Activated naive CD8-positive, alpha-beta T cell treated with anti-CD3 and anti-CD28 coated beads, Interleukin-2, amount 50 U/mL, for 24 hours (primary cell): ENCODE results near the gene GSTM5.
"Not testable (repeated sequence)": the region's sequence is repeated elsewhere in the genome, so short reads cannot be mapped to it uniquely, and the experiment has no call there.

Experiments used
- ATAC-seq: fragments of 150-1000 bp; cut with Tn5 transposase; one replicate; pipeline ENCODE4 v1.10.0; 2021
- DNase-seq: peaks from one replicate; pipeline ENCODE4 v3.0.0; 2021
- H3K27ac Mint-ChIP-seq: one replicate; pipeline ENCODE4 v1.8.0; 2021; ENCODE audit warnings: mild to moderate bottlenecking, mixed read lengths
- H3K27me3 Mint-ChIP-seq: one replicate; pipeline ENCODE4 v1.8.0; 2021; ENCODE audit warnings: mixed read lengths
- H3K36me3 Mint-ChIP-seq: one replicate; pipeline ENCODE4 v1.8.0; 2021; ENCODE audit warnings: low read depth, mixed read lengths
- H3K4me1 Mint-ChIP-seq: one replicate; pipeline ENCODE4 v1.8.0; 2021; ENCODE audit warnings: mixed read lengths
- H3K4me3 Mint-ChIP-seq: one replicate; pipeline ENCODE4 v1.8.0; 2021; ENCODE audit warnings: mild to moderate bottlenecking, moderate library complexity, mixed read lengths
- H3K9me3 Mint-ChIP-seq: one replicate; pipeline ENCODE4 v1.8.0; 2021; ENCODE audit warnings: mixed read lengths

Gene GSTM5

GRCh38 chr1:109711593-109712320 is at the start of gene GSTM5:
GSTM5 (plus strand) TSS chr1:109712251; CDS start chr1:109712313, 62 bp downstream.
- H3K27me3 Mint-ChIP-seq, result peaks cover 19% of the 10 kb centered on the region
- peak; percentile 57 for ATAC-seq
- H3K27ac Mint-ChIP-seq, result peak within 1 kb of the TSS; percentile 65
- H3K9me3 Mint-ChIP-seq, result peaks cover 13% of the 10 kb centered on the region
- not testable (repeated sequence) for H3K4me1 Mint-ChIP-seq, DNase-seq, H3K36me3 Mint-ChIP-seq
- H3K4me3 Mint-ChIP-seq, result peak within 1 kb of the TSS; percentile 63

GRCh38 chr1:109664671-109665070 is 47.4 kb upstream of the GSTM5 start:
- H3K4me1 Mint-ChIP-seq, result peaks cover 16% of the 10 kb centered on the region
- no peak overlapping the region for H3K4me3 Mint-ChIP-seq
- H3K27me3 Mint-ChIP-seq, result no peaks in the 10 kb centered on the region
- ATAC-seq, result no peak
- no peak for DNase-seq
- no peaks in the 10 kb centered on the region for H3K36me3 Mint-ChIP-seq
- no peaks in the 10 kb centered on the region for H3K9me3 Mint-ChIP-seq
- no peak overlapping the region for H3K27ac Mint-ChIP-seq

GRCh38 chr1:109667452-109668122 is 44.5 kb upstream of the GSTM5 start, which contains the start of gene GSTM2:
GSTM2 (plus strand) TSS chr1:109668057; CDS start chr1:109668116, 59 bp downstream.
- Mint-ChIP-seq H3K4me1 (peaks cover 21% of the 10 kb centered on the region), H3K9me3 (no peaks in the 10 kb centered on the region), H3K27me3 (no peaks in the 10 kb centered on the region), H3K36me3 (no peaks in the 10 kb centered on the region), H3K4me3 (peak within 1 kb of the TSS; percentile 67), H3K27ac (no peak within 1 kb of the TSS)
- DNase-seq (peak; percentile 85), ATAC-seq (peak; percentile 99)

- Mint-ChIP-seq H3K4me3 (peak overlapping the region; percentile 67), H3K27me3 (no peaks in the 10 kb centered on the region), H3K4me1 (peaks cover 21% of the 10 kb centered on the region), H3K36me3 (no peaks in the 10 kb centered on the region), H3K9me3 (no peaks in the 10 kb centered on the region), H3K27ac (no peak overlapping the region)
- no peak for ATAC-seq
- no peak for DNase-seq
These were observed 43.8 kb upstream of the GSTM5 start for GRCh38 chr1:109668123-109668775.

GRCh38 chr1:109669246-109669948 is 42.7 kb upstream of the GSTM5 start:
- no peaks in the 10 kb centered on the region for H3K27me3 Mint-ChIP-seq
- ATAC-seq, result no peak
- H3K36me3 Mint-ChIP-seq, result no peaks in the 10 kb centered on the region
- peak overlapping the region; percentile 4 for H3K27ac Mint-ChIP-seq
- peak; percentile 24 for DNase-seq
- H3K4me1 Mint-ChIP-seq, result peaks cover 21% of the 10 kb centered on the region
- no peaks in the 10 kb centered on the region for H3K9me3 Mint-ChIP-seq
- H3K4me3 Mint-ChIP-seq, result peak overlapping the region; percentile 44

- H3K27ac Mint-ChIP-seq, result peak overlapping the region; percentile 4
- H3K4me1 Mint-ChIP-seq, result peaks cover 21% of the 10 kb centered on the region
- not testable (repeated sequence) for DNase-seq, ATAC-seq, H3K36me3 Mint-ChIP-seq, H3K9me3 Mint-ChIP-seq, H3K27me3 Mint-ChIP-seq
- peak overlapping the region; percentile 44 for H3K4me3 Mint-ChIP-seq
These were observed 42.1 kb upstream of the GSTM5 start for GRCh38 chr1:109669949-109670302.

- no peak for DNase-seq
- Mint-ChIP-seq H3K27me3 (no peaks in the 10 kb centered on the region), H3K4me1 (peaks cover 21% of the 10 kb centered on the region), H3K36me3 (no peaks in the 10 kb centered on the region), H3K4me3 (no peak overlapping the region), H3K9me3 (no peaks in the 10 kb centered on the region), H3K27ac (no peak overlapping the region)
- no peak for ATAC-seq
These were observed 41.0 kb upstream of the GSTM5 start for GRCh38 chr1:109671067-109671466.

- ATAC-seq, H3K36me3 Mint-ChIP-seq: not testable (repeated sequence)
These were observed 38.2 kb upstream of the GSTM5 start for GRCh38 chr1:109673861-109674260.

GRCh38 chr1:109676683-109677381 is 35.2 kb upstream of the GSTM5 start:
- not testable (repeated sequence) for DNase-seq, H3K9me3 Mint-ChIP-seq, H3K4me1 Mint-ChIP-seq, H3K27ac Mint-ChIP-seq, H3K27me3 Mint-ChIP-seq, H3K4me3 Mint-ChIP-seq, H3K36me3 Mint-ChIP-seq, ATAC-seq

More at GRCh38 chr1:109673861-109674260, 38.2 kb upstream of the GSTM5 start:
- H3K27ac Mint-ChIP-seq, DNase-seq, H3K4me3 Mint-ChIP-seq, H3K27me3 Mint-ChIP-seq, H3K9me3 Mint-ChIP-seq: not testable (repeated sequence)
- H3K4me1 Mint-ChIP-seq, result peaks cover 12% of the 10 kb centered on the region

- no peaks in the 10 kb centered on the region for H3K36me3 Mint-ChIP-seq
- no peaks in the 10 kb centered on the region for H3K27me3 Mint-ChIP-seq
- no peak for ATAC-seq
- H3K27ac Mint-ChIP-seq, result no peak overlapping the region
- H3K4me1 Mint-ChIP-seq, result no peaks in the 10 kb centered on the region
- H3K4me3 Mint-ChIP-seq, result no peak overlapping the region
- H3K9me3 Mint-ChIP-seq, result no peaks in the 10 kb centered on the region
- no peak for DNase-seq
These were observed 34.6 kb upstream of the GSTM5 start for GRCh38 chr1:109677459-109677858.

GRCh38 chr1:109678637-109679036 is 33.4 kb upstream of the GSTM5 start:
- not testable (repeated sequence) for ATAC-seq, H3K36me3 Mint-ChIP-seq, DNase-seq, H3K27me3 Mint-ChIP-seq, H3K27ac Mint-ChIP-seq, H3K9me3 Mint-ChIP-seq, H3K4me1 Mint-ChIP-seq, H3K4me3 Mint-ChIP-seq

- peaks cover 13% of the 10 kb centered on the region for H3K4me1 Mint-ChIP-seq
- not testable (repeated sequence) for H3K4me3 Mint-ChIP-seq, DNase-seq, H3K9me3 Mint-ChIP-seq, H3K27me3 Mint-ChIP-seq, H3K36me3 Mint-ChIP-seq, ATAC-seq, H3K27ac Mint-ChIP-seq
These were observed 27.3 kb upstream of the GSTM5 start for GRCh38 chr1:109684777-109685176.

- peaks cover 14% of the 10 kb centered on the region for H3K4me1 Mint-ChIP-seq
- H3K27ac Mint-ChIP-seq, H3K4me3 Mint-ChIP-seq, DNase-seq, H3K27me3 Mint-ChIP-seq, H3K36me3 Mint-ChIP-seq, ATAC-seq, H3K9me3 Mint-ChIP-seq: not testable (repeated sequence)
These were observed 26.7 kb upstream of the GSTM5 start for GRCh38 chr1:109685399-109685798.

GRCh38 chr1:109685890-109686289 is 26.2 kb upstream of the GSTM5 start:
- not testable (repeated sequence) for DNase-seq, ATAC-seq

More at GRCh38 chr1:109685890-109686289, 26.2 kb upstream of the GSTM5 start:
- H3K9me3 Mint-ChIP-seq, H3K4me3 Mint-ChIP-seq, H3K27ac Mint-ChIP-seq, H3K36me3 Mint-ChIP-seq, H3K27me3 Mint-ChIP-seq: not testable (repeated sequence)
- peaks cover 14% of the 10 kb centered on the region for H3K4me1 Mint-ChIP-seq
